Activated CD8-positive, alpha-beta memory T cell treated with anti-CD3 and anti-CD28 coated beads, Interleukin-2, amount 10 ng/mL, durations not matched to agents 7 days and 5 days (primary cell): ENCODE data around the gene PLEKHD1. TPM values are rescaled to one million over a fixed set of nuclear protein-coding genes. Genes with fewer than 3 reads are reported as not detected.
"Not testable (repeated sequence)": the region's sequence is repeated elsewhere in the genome, so short reads cannot be mapped to it uniquely, and the experiment has no call there.

Experiments used
- ATAC-seq: fragments of 150-1000 bp; cut with Tn5 transposase; one replicate; pipeline ENCODE4 v1.10.0; 2021; ENCODE audit warnings: moderate library complexity
- CTCF ChIA-PET: fragments of 350-600 bp; sonication (Branson Sonifier 250); formaldehyde crosslinking; loops from one replicate; lab custom pipeline; 2021; ENCODE audit warnings: antibody characterized with exemption; lab: Charles Lee
- DNase-seq: peaks from one replicate; pipeline ENCODE4 v3.0.0-alpha.2; 2020
- H3K27ac Mint-ChIP-seq: one replicate; pipeline ENCODE4 v1.8.0; 2021; ENCODE audit warnings: mild to moderate bottlenecking, mixed read lengths
- H3K27me3 Mint-ChIP-seq: one replicate; pipeline ENCODE4 v1.8.0; 2021; ENCODE audit warnings: mixed read lengths
- H3K36me3 Mint-ChIP-seq: one replicate; pipeline ENCODE4 v1.8.0; 2021; ENCODE audit warnings: mild to moderate bottlenecking, mixed read lengths
- H3K4me1 Mint-ChIP-seq: one replicate; pipeline ENCODE4 v1.8.0; 2021; ENCODE audit warnings: mixed read lengths
- H3K4me3 Mint-ChIP-seq: one replicate; pipeline ENCODE4 v1.8.0; 2021; ENCODE audit warnings: mild to moderate bottlenecking, moderate library complexity, mixed read lengths
- H3K9me3 Mint-ChIP-seq: one replicate; pipeline ENCODE4 v1.8.0; 2022; ENCODE audit warnings: low read depth, mixed read lengths
- total RNA-seq, 2 experiments: library from RNA; stranded (reverse); gene quantifications; one replicate each; pipeline ENCODE4 v1.2.3, GENCODE V29; 2021

PLEKHD1 gene
- total RNA-seq, 2 experiments from 2014 or later = 0.05 to 0.12 TPM

GRCh38 chr14:69471916-69472315 is 12.6 kb upstream of the PLEKHD1 start:
- DNase-seq = peak; percentile 67
- H3K4me3 Mint-ChIP-seq = no peak overlapping the region
- peak; percentile 65 for ATAC-seq
- H3K36me3 Mint-ChIP-seq = no peaks in the 10 kb centered on the region
- peaks cover 9% of the 10 kb centered on the region for H3K27me3 Mint-ChIP-seq
- CTCF ChIA-PET = interaction anchor here (1.0 kb wide), 1 partner anchor 12 kb away, joined by 3 read pairs; no protein-coding TSS in a partner anchor
- no peaks in the 10 kb centered on the region for H3K9me3 Mint-ChIP-seq
- no peak overlapping the region for H3K27ac Mint-ChIP-seq
- peaks cover 10% of the 10 kb centered on the region for H3K4me1 Mint-ChIP-seq

GRCh38 chr14:69473260-69473659 is 11.3 kb upstream of the PLEKHD1 start:
- H3K4me3 Mint-ChIP-seq = no peak overlapping the region
- no peak overlapping the region for H3K27ac Mint-ChIP-seq
- no peak for DNase-seq
- no peak for ATAC-seq
- H3K27me3 Mint-ChIP-seq = peaks cover 9% of the 10 kb centered on the region
- no peaks in the 10 kb centered on the region for H3K9me3 Mint-ChIP-seq
- CTCF ChIA-PET = no interaction called here
- no peaks in the 10 kb centered on the region for H3K36me3 Mint-ChIP-seq
- H3K4me1 Mint-ChIP-seq = peaks cover 10% of the 10 kb centered on the region

GRCh38 chr14:69473946-69474345 is 10.6 kb upstream of the PLEKHD1 start:
- Mint-ChIP-seq H3K4me1 (peaks cover 10% of the 10 kb centered on the region), H3K9me3 (no peaks in the 10 kb centered on the region), H3K27me3 (peaks cover 9% of the 10 kb centered on the region), H3K4me3 (no peak overlapping the region), H3K27ac (no peak overlapping the region), H3K36me3 (no peaks in the 10 kb centered on the region)
- DNase-seq (no peak), ATAC-seq (no peak)
- CTCF ChIA-PET = interaction anchor here (1.2 kb wide), 1 partner anchor 14 kb away, joined by 5 read pairs; no protein-coding TSS in a partner anchor

GRCh38 chr14:69475194-69475818 is 9.2 kb upstream of the PLEKHD1 start:
- Mint-ChIP-seq H3K27ac (no peak overlapping the region), H3K36me3 (no peaks in the 10 kb centered on the region), H3K4me3 (no peak overlapping the region), H3K9me3 (no peaks in the 10 kb centered on the region), H3K27me3 (peaks cover 11% of the 10 kb centered on the region), H3K4me1 (peaks cover 10% of the 10 kb centered on the region)
- DNase-seq = no peak
- ATAC-seq = no peak
- CTCF ChIA-PET = interaction anchor here (0.7 to 1.5 kb wide), 9 partner anchors 9 to 346 kb away, joined by 3 to 5 read pairs (median 4); partner anchors contain the start of gene CCDC177

GRCh38 chr14:69476824-69477450 is 7.6 kb upstream of the PLEKHD1 start:
- H3K36me3 Mint-ChIP-seq, ATAC-seq, H3K4me3 Mint-ChIP-seq, DNase-seq, H3K27ac Mint-ChIP-seq, H3K9me3 Mint-ChIP-seq, H3K4me1 Mint-ChIP-seq: not testable (repeated sequence)
- H3K27me3 Mint-ChIP-seq = peaks cover 15% of the 10 kb centered on the region
- CTCF ChIA-PET = interaction anchor here (0.7 kb wide), 1 partner anchor 12 kb away, joined by 3 read pairs; no protein-coding TSS in a partner anchor

GRCh38 chr14:69478055-69478454 is 6.5 kb upstream of the PLEKHD1 start:
- H3K9me3 Mint-ChIP-seq, H3K27ac Mint-ChIP-seq, H3K4me1 Mint-ChIP-seq, ATAC-seq, DNase-seq, CTCF ChIA-PET, H3K36me3 Mint-ChIP-seq, H3K4me3 Mint-ChIP-seq: not testable (repeated sequence)
- H3K27me3 Mint-ChIP-seq = peaks cover 26% of the 10 kb centered on the region

GRCh38 chr14:69479696-69480095 is 4.8 kb upstream of the PLEKHD1 start:
- Mint-ChIP-seq H3K36me3 (no peaks in the 10 kb centered on the region), H3K4me1 (peaks cover 7% of the 10 kb centered on the region), H3K27ac (no peak overlapping the region), H3K4me3 (no peak overlapping the region), H3K9me3 (no peaks in the 10 kb centered on the region), H3K27me3 (peaks cover 28% of the 10 kb centered on the region)
- CTCF ChIA-PET = interaction anchor here (1.4 kb wide), 1 partner anchor 9 kb away, joined by 4 read pairs; no protein-coding TSS in a partner anchor
- DNase-seq (no peak), ATAC-seq (no peak)

- H3K36me3 Mint-ChIP-seq = no peaks in the 10 kb centered on the region
- no peak overlapping the region for H3K27ac Mint-ChIP-seq
- no peak for DNase-seq
- H3K4me3 Mint-ChIP-seq = no peak overlapping the region
- peaks cover 7% of the 10 kb centered on the region for H3K4me1 Mint-ChIP-seq
- no peaks in the 10 kb centered on the region for H3K9me3 Mint-ChIP-seq
- CTCF ChIA-PET = interaction anchor here (1.4 kb wide), 1 partner anchor 8 kb away, joined by 4 read pairs; no protein-coding TSS in a partner anchor
- ATAC-seq = no peak
- H3K27me3 Mint-ChIP-seq = peaks cover 32% of the 10 kb centered on the region
Measured at GRCh38 chr14:69480136-69480535, 4.4 kb upstream of the PLEKHD1 start.

GRCh38 chr14:69481815-69482568 is 2.5 kb upstream of the PLEKHD1 start:
- no peak overlapping the region for H3K4me3 Mint-ChIP-seq
- no peaks in the 10 kb centered on the region for H3K9me3 Mint-ChIP-seq
- no peaks in the 10 kb centered on the region for H3K36me3 Mint-ChIP-seq
- H3K27me3 Mint-ChIP-seq = peaks cover 50% of the 10 kb centered on the region
- H3K27ac Mint-ChIP-seq = no peak overlapping the region
- DNase-seq = no peak
- CTCF ChIA-PET = interaction anchor here (1.6 to 2.0 kb wide), 2 partner anchors 22 to 239 kb away, joined by 5 to 9 read pairs; no protein-coding TSS in a partner anchor
- ATAC-seq = no peak
- peaks cover 7% of the 10 kb centered on the region for H3K4me1 Mint-ChIP-seq

GRCh38 chr14:69483765-69484443 is 624 bp upstream of the PLEKHD1 start:
- DNase-seq (no peak), ATAC-seq (no peak)
- H3K4me1 Mint-ChIP-seq = peaks cover 7% of the 10 kb centered on the region
- H3K27ac Mint-ChIP-seq = no peak overlapping the region
- H3K27me3 Mint-ChIP-seq = peaks cover 56% of the 10 kb centered on the region
- CTCF ChIA-PET = no interaction called here
- H3K9me3 Mint-ChIP-seq = no peaks in the 10 kb centered on the region
- H3K36me3 Mint-ChIP-seq = no peaks in the 10 kb centered on the region
- H3K4me3 Mint-ChIP-seq = no peak overlapping the region

- Mint-ChIP-seq H3K27ac (no peak overlapping the region), H3K36me3 (no peaks in the 10 kb centered on the region), H3K27me3 (peaks cover 53% of the 10 kb centered on the region), H3K9me3 (no peaks in the 10 kb centered on the region), H3K4me3 (no peak overlapping the region), H3K4me1 (peaks cover 7% of the 10 kb centered on the region)
- no peak for DNase-seq
- CTCF ChIA-PET = no interaction called here
- ATAC-seq = no peak
Measured at GRCh38 chr14:69485315-69485660, 760 bp downstream of the PLEKHD1 start.

GRCh38 chr14:69485701-69486100 is 1.2 kb downstream of the PLEKHD1 start:
- peaks cover 53% of the 10 kb centered on the region for H3K27me3 Mint-ChIP-seq
- no peak for DNase-seq
- H3K36me3 Mint-ChIP-seq = no peaks in the 10 kb centered on the region
- peaks cover 7% of the 10 kb centered on the region for H3K4me1 Mint-ChIP-seq
- ATAC-seq = no peak
- H3K9me3 Mint-ChIP-seq = no peaks in the 10 kb centered on the region
- CTCF ChIA-PET = no interaction called here
- no peak overlapping the region for H3K4me3 Mint-ChIP-seq
- H3K27ac Mint-ChIP-seq = no peak overlapping the region

GRCh38 chr14:69487226-69487625 is 2.7 kb downstream of the PLEKHD1 start:
- CTCF ChIA-PET = interaction anchor here (0.7 to 1.3 kb wide), 2 partner anchors 88 to 91 kb away, joined by 3 to 4 read pairs; partner anchors contain the start of gene SLC39A9
- H3K27me3 Mint-ChIP-seq = peaks cover 46% of the 10 kb centered on the region

More at GRCh38 chr14:69487226-69487625, 2.7 kb downstream of the PLEKHD1 start:
- H3K27ac Mint-ChIP-seq = no peak overlapping the region
- H3K36me3 Mint-ChIP-seq = no peaks in the 10 kb centered on the region
- no peaks in the 10 kb centered on the region for H3K9me3 Mint-ChIP-seq
- H3K4me1 Mint-ChIP-seq = peaks cover 4% of the 10 kb centered on the region
- no peak for DNase-seq
- no peak for ATAC-seq
- no peak overlapping the region for H3K4me3 Mint-ChIP-seq
